ENCODE data around the gene RAB11B.

DNA sequence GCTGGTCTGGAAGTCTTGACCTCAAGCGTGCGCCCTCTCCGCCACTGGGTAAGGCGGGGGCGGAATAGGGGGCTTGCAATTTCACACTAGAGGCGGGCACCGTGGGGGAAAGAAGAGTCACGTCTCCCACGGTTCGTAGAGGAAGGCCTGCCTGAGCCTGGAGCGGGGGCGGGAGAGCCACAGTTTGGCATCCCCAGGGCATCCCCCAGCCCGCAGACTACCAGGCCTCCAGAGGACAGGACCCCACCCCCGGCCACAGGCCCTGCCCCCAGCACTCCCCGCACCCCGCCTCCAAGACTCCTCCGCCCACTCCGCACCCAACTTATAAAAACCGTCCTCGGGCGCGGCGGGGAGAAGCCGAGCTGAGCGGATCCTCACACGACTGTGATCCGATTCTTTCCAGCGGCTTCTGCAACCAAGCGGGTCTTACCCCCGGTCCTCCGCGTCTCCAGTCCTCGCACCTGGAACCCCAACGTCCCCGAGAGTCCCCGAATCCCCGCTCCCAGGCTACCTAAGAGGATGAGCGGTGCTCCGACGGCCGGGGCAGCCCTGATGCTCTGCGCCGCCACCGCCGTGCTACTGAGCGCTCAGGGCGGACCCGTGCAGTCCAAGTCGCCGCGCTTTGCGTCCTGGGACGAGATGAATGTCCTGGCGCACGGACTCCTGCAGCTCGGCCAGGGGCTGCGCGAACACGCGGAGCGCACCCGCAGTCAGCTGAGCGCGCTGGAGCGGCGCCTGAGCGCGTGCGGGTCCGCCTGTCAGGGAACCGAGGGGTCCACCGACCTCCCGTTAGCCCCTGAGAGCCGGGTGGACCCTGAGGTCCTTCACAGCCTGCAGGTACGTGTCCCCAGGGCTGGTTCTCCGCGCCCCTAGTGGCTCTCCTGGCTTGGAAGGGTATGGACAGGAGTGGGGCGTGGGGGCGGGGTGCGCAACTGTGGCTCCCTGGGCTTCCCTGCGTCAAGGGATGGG is 26.1 kb upstream of the RAB11B start, which contains the start of gene ANGPTL4:
- TF ChIP-seq, protein P1, sequence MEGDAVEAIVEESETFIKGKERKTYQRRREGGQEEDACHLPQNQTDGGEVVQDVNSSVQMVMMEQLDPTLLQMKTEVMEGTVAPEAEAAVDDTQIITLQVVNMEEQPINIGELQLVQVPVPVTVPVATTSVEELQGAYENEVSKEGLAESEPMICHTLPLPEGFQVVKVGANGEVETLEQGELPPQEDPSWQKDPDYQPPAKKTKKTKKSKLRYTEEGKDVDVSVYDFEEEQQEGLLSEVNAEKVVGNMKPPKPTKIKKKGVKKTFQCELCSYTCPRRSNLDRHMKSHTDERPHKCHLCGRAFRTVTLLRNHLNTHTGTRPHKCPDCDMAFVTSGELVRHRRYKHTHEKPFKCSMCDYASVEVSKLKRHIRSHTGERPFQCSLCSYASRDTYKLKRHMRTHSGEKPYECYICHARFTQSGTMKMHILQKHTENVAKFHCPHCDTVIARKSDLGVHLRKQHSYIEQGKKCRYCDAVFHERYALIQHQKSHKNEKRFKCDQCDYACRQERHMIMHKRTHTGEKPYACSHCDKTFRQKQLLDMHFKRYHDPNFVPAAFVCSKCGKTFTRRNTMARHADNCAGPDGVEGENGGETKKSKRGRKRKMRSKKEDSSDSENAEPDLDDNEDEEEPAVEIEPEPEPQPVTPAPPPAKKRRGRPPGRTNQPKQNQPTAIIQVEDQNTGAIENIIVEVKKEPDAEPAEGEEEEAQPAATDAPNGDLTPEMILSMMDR (IDR thresholded peaks at IDR 0.05) = peak in 1 of 3 experiments; percentile 15
- TF ChIP-seq POLR2A (IDR thresholded peaks at IDR 0.05) = peak in 1 of 2 donors; percentile 60
- TF ChIP-seq POLR2AphosphoS5 (IDR thresholded peaks at IDR 0.05; ENCODE audit: insufficient read depth in 1 of 2, low read depth in 1 of 2) = peak in 1 of 2 donors; percentile 89
